Measurements from ENCODE around the gene PDLIM5. TPM values are rescaled to one million over a fixed set of nuclear protein-coding genes. Genes with fewer than 3 reads are reported as not detected.

PDLIM5 gene
- total RNA-seq, 4 donors from 2014 or later = 77.7 to 128 (median 109) TPM

- intact Hi-C loops (cut with DNase I) = no loop called here
- Histone ChIP-seq H3K4me1 (no peaks in the 10 kb centered on the region), H3K9me3 (no peaks in the 10 kb centered on the region), H3K27ac (no peak overlapping the region), H3K36me3 (peaks cover 0 to 2% of the 10 kb centered on the region in 2 donors), H3K27me3 (no peaks in the 10 kb centered on the region), H3K4me3 (replicated peaks in 1 of 3) (no peak overlapping the region)
- 90 to 97% methylated on average over 3 of the region's 3 CpGs for WGBS, 2 donors
- no peak for DNase-seq
- TF ChIP-seq POLR2A (IDR thresholded peaks at IDR 0.05) (no peak), CTCF (IDR thresholded peaks at IDR 0.05) (no peak)
These were observed 190.2 kb downstream of the PDLIM5 start for GRCh38 chr4:94641702-94642560.

GRCh38 chr4:94642561-94642866, 190.8 kb downstream of the PDLIM5 start:
- Histone ChIP-seq H3K27ac (no peak overlapping the region), H3K9me3 (no peaks in the 10 kb centered on the region), H3K4me3 (replicated peaks in 1 of 3) (no peak overlapping the region), H3K27me3 (no peaks in the 10 kb centered on the region), H3K36me3 (peaks cover 0 to 2% of the 10 kb centered on the region in 2 donors), H3K4me1 (no peaks in the 10 kb centered on the region)
- intact Hi-C loops (cut with DNase I) = no loop called here
- TF ChIP-seq POLR2A (IDR thresholded peaks at IDR 0.05) (no peak), CTCF (IDR thresholded peaks at IDR 0.05) (no peak)
- WGBS, 2 donors = 73 to 74% methylated on average over 2 of the region's 2 CpGs
- no peak for DNase-seq

GRCh38 chr4:94648699-94649098, 197.0 kb downstream of the PDLIM5 start:
- Histone ChIP-seq H3K27me3 (no peaks in the 10 kb centered on the region), H3K4me3 (replicated peaks in 1 of 3) (no peak overlapping the region), H3K4me1 (no peaks in the 10 kb centered on the region), H3K27ac (no peak overlapping the region), H3K36me3 (no peaks in the 10 kb centered on the region), H3K9me3 (no peaks in the 10 kb centered on the region)
- intact Hi-C loops (cut with DNase I) = no loop called here
- WGBS, 2 donors = 97 to 98% methylated on average over 7 of the region's 7 CpGs
- no peak for TF ChIP-seq CTCF (IDR thresholded peaks at IDR 0.05)
- TF ChIP-seq POLR2A (IDR thresholded peaks at IDR 0.05) = no peak
- no peak for DNase-seq

- TF ChIP-seq POLR2A (IDR thresholded peaks at IDR 0.05) = no peak
- no peak for TF ChIP-seq CTCF (IDR thresholded peaks at IDR 0.05)
- Histone ChIP-seq H3K27ac (no peak overlapping the region), H3K9me3 (no peaks in the 10 kb centered on the region), H3K27me3 (no peaks in the 10 kb centered on the region), H3K36me3 (no peaks in the 10 kb centered on the region), H3K4me3 (replicated peaks in 1 of 3) (no peak overlapping the region), H3K4me1 (no peaks in the 10 kb centered on the region)
- intact Hi-C loops (cut with DNase I) = no loop called here
- WGBS, 2 donors = 87 to 94% methylated on average over 1 of the region's 1 CpG
- DNase-seq = no peak
These were observed 197.8 kb downstream of the PDLIM5 start for GRCh38 chr4:94649381-94650133.

- DNase-seq = no peak
- no peak overlapping the region for H3K27ac ChIP-seq
- H3K27me3 ChIP-seq = no peaks in the 10 kb centered on the region
- no peaks in the 10 kb centered on the region for H3K4me1 ChIP-seq
- H3K36me3 ChIP-seq = no peaks in the 10 kb centered on the region
- TF ChIP-seq CTCF (IDR thresholded peaks at IDR 0.05) = no peak
- TF ChIP-seq POLR2A (IDR thresholded peaks at IDR 0.05) = no peak
- intact Hi-C loops (cut with DNase I) = no loop called here
- WGBS, 2 donors = 81 to 85% methylated on average over 5 of the region's 5 CpGs
- no peak overlapping the region for H3K4me3 ChIP-seq (replicated peaks in 1 of 3)
- no peaks in the 10 kb centered on the region for H3K9me3 ChIP-seq
These were observed 198.4 kb downstream of the PDLIM5 start for GRCh38 chr4:94650134-94650495.

All from thyroid gland (tissue), 4 donors.